SK-N-SH (cell line): ENCODE measurements around the gene ARMC6. TPM values are rescaled to one million over a fixed set of nuclear protein-coding genes. Genes with fewer than 3 reads are reported as not detected.

Experiments used
- CTCF ChIA-PET: fragments of 300-600, 350-600 bp; formaldehyde crosslinking; extraction: SDS; loops from one replicate; lab custom pipeline; 2021; lab: Yijun Ruan, JAX
- POLR2A ChIA-PET: fragments of 350-600 bp; sonication (Branson Sonifier 250); formaldehyde crosslinking; extraction: SDS; loops from one replicate; lab custom pipeline; 2020; ENCODE audit warnings: antibody characterized with exemption, inconsistent platforms; lab: Yijun Ruan, JAX
- DNase-seq: peaks from one replicate; pipeline ENCODE4 v3.0.0; 2012
- H2AFZ ChIP-seq: fragments of 200-600 bp; sonication (generic); 2 replicates; pipeline ENCODE4 v1.8.1; 2016; ENCODE audit warnings: antibody characterized with exemption, mild to moderate bottlenecking, low read depth
- H3F3A ChIP-seq: fragments of 200-600 bp; sonication (generic); replicated peaks from 2 replicates; pipeline ENCODE3; 2016; ENCODE audit warnings: antibody characterized with exemption, mild to moderate bottlenecking; ENCODE audit not compliant: insufficient read depth
- H3K27ac ChIP-seq, 2 experiments: fragments of 200-500 bp in 1 of 2; fragments of 200-600 bp in 1 of 2; sonication (Bioruptor generic) in 1 of 2; sonication (generic), shearing (Covaris generic) in 1 of 2; 2 replicates each; pipeline versions ENCODE4 v1.5.1 to v1.6.1; 2014 to 2016; ENCODE audit warnings: low read depth in 2 of 2, inconsistent platforms in 1 of 2, low read length in 1 of 2, mild to moderate bottlenecking in 1 of 2, mixed read lengths in 1 of 2
- H3K27me3 ChIP-seq: fragments of 200-600 bp; sonication (generic), shearing (Covaris generic); 2 replicates; pipeline ENCODE4 v1.6.1; 2016; ENCODE audit warnings: mixed run types; ENCODE audit not compliant: insufficient read depth
- H3K36me3 ChIP-seq, 2 experiments: fragments of 200-500 bp in 1 of 2; fragments of 200-600 bp in 1 of 2; sonication (Bioruptor generic) in 1 of 2; sonication (generic) in 1 of 2; replicated peaks in 1 of 2; 2 replicates each; pipeline versions ENCODE3 to v1.5.1; 2014 to 2016; ENCODE audit warnings: low read length in 1 of 2, mild to moderate bottlenecking in 1 of 2; ENCODE audit not compliant: insufficient read depth in 2 of 2, control insufficient read depth in 1 of 2
- H3K4me1 ChIP-seq, 2 experiments: fragments of 200-500 bp in 1 of 2; fragments of 200-600 bp in 1 of 2; sonication (Bioruptor generic) in 1 of 2; sonication (generic), shearing (Covaris generic) in 1 of 2; 2 replicates each; pipeline versions ENCODE4 v1.5.1 to v1.6.1; 2014 to 2016; ENCODE audit warnings: low read depth in 1 of 2, low read length in 1 of 2, mixed run types in 1 of 2; ENCODE audit not compliant: insufficient read depth in 2 of 2, control insufficient read depth in 1 of 2
- H3K4me2 ChIP-seq: fragments of 200-600 bp; sonication (generic), shearing (Covaris generic); 2 replicates; pipeline ENCODE4 v1.6.1; 2017; ENCODE audit warnings: mixed run types
- H3K4me3 ChIP-seq, 2 experiments: fragments of 200-500 bp in 1 of 2; fragments of 200-600 bp in 1 of 2; sonication (Bioruptor generic) in 1 of 2; sonication (generic), shearing (Covaris generic) in 1 of 2; 2 replicates each; pipeline versions ENCODE4 v1.5.1 to v1.8.1; 2014 to 2016; ENCODE audit warnings: low read depth in 2 of 2, inconsistent platforms in 1 of 2, low read length in 1 of 2, mild to moderate bottlenecking in 1 of 2, mixed read lengths in 1 of 2, moderate library complexity in 1 of 2
- H3K79me2 ChIP-seq: fragments of 200-600 bp; sonication (generic); 2 replicates; pipeline ENCODE4 v1.8.1; 2017; ENCODE audit warnings: mild to moderate bottlenecking; ENCODE audit not compliant: insufficient read depth
- H3K9ac ChIP-seq: fragments of 200-600 bp; sonication (generic); 2 replicates; pipeline ENCODE4 v1.6.1; 2017; ENCODE audit warnings: mixed run types
- H3K9me2 ChIP-seq: fragments of 200-600 bp; sonication (generic); 2 replicates; pipeline ENCODE4 v1.6.1; 2017; ENCODE audit warnings: mixed run types
- H3K9me3 ChIP-seq: fragments of 200-600 bp; sonication (generic); 2 replicates; pipeline ENCODE4 v1.6.1; 2017; ENCODE audit warnings: mixed run types, mild to moderate bottlenecking, moderate library complexity
- H4K20me1 ChIP-seq: fragments of 200-600 bp; sonication (generic); 2 replicates; pipeline ENCODE4 v1.6.1; 2017; ENCODE audit warnings: mild to moderate bottlenecking, mixed run types; ENCODE audit not compliant: insufficient read depth
- CHD2 ChIP-seq: fragments of 150-350 bp; IDR thresholded peaks from 2 replicates; pipeline ENCODE4 v1.6.1; 2018; ENCODE audit warnings: low read length; ENCODE audit not compliant: partially characterized antibody
- CTCF ChIP-seq: fragments of 200-600 bp; sonication (generic); IDR thresholded peaks from 2 replicates; pipeline ENCODE4 v1.6.1; 2017; ENCODE audit warnings: antibody characterized with exemption, mild to moderate bottlenecking, moderate library complexity
- FOXM1 ChIP-seq: IDR thresholded peaks from 2 replicates; pipeline ENCODE4 v1.4.0; 2012; ENCODE audit warnings: low read depth, mild to moderate bottlenecking
- GABPA ChIP-seq: IDR thresholded peaks from 2 replicates; pipeline ENCODE4 v1.4.0; 2012; ENCODE audit warnings: low read depth, mild to moderate bottlenecking
- GATA2 ChIP-seq: sonication (generic); formaldehyde crosslinking; IDR thresholded peaks from 2 replicates; pipeline ENCODE4 v1.5.0; 2020; ENCODE audit warnings: mild to moderate bottlenecking, missing genetic modification reagents
- JUND ChIP-seq: IDR thresholded peaks from 2 replicates; pipeline ENCODE4 v1.4.0; 2012
- MEF2A ChIP-seq: IDR thresholded peaks from 2 replicates; pipeline ENCODE4 v1.4.0; 2012; ENCODE audit warnings: low read depth, borderline replicate concordance
- RCOR1 ChIP-seq: fragments of 150-350 bp; IDR thresholded peaks from 2 replicates; pipeline ENCODE4 v1.6.1; 2017; ENCODE audit warnings: antibody characterized with exemption, low read length
- RFX5 ChIP-seq: IDR thresholded peaks from 2 replicates; pipeline ENCODE4 v1.6.1; 2012; ENCODE audit warnings: mild to moderate bottlenecking, improper control_type of control experiment, low read length
- RXRA ChIP-seq: IDR thresholded peaks from 2 replicates; pipeline ENCODE4 v1.4.0; 2012; ENCODE audit warnings: low read depth, mild to moderate bottlenecking, borderline replicate concordance
- TCF12 ChIP-seq: IDR thresholded peaks from 2 replicates; pipeline ENCODE4 v1.4.0; 2012
- USF1 ChIP-seq: IDR thresholded peaks from 2 replicates; pipeline ENCODE4 v1.4.0; 2012; ENCODE audit warnings: low read depth, borderline replicate concordance
- USF2 ChIP-seq: fragments of 150-350 bp; IDR thresholded peaks from 2 replicates; pipeline ENCODE4 v1.6.1; 2017; ENCODE audit warnings: antibody characterized with exemption, low read length, low read depth, borderline replicate concordance
- YY1 ChIP-seq: IDR thresholded peaks from 2 replicates; pipeline ENCODE4 v1.4.0; 2012; ENCODE audit warnings: low read depth, mild to moderate bottlenecking
- WGBS: methylation state at CpG from one replicate; pipeline ENCODE4 v1.1.6; 2017; ENCODE audit warnings: low lambda C conversion rate; 5-methylcytosine and 5-hydroxymethylcytosine counted together
- polyA plus RNA-seq, 3 experiments: library from polyadenylated mRNA; depleted of rRNA; stranded (reverse); fragments of >200 nt; gene quantifications; 2 replicates each; pipeline ENCODE4 v1.2.3, GENCODE V29; 2012
- TF ChIP-seq, protein P1 (sequence below): IDR thresholded peaks from 2 replicates; pipeline ENCODE4 v1.4.0; 2012; ENCODE audit warnings: low read depth
- TF ChIP-seq, protein P2 (sequence below): IDR thresholded peaks from 2 replicates; pipeline ENCODE4 v1.6.1; 2012; ENCODE audit warnings: mild to moderate bottlenecking, low read depth, low read length, moderate library complexity
- TF ChIP-seq, protein P3 (sequence below): IDR thresholded peaks from 2 replicates; pipeline ENCODE4; 2012

The ARMC6 gene
- polyA plus RNA-seq, 1 of the 3 experiments (the other 2 are of a cell fraction), result 34.7 TPM

DNA sequence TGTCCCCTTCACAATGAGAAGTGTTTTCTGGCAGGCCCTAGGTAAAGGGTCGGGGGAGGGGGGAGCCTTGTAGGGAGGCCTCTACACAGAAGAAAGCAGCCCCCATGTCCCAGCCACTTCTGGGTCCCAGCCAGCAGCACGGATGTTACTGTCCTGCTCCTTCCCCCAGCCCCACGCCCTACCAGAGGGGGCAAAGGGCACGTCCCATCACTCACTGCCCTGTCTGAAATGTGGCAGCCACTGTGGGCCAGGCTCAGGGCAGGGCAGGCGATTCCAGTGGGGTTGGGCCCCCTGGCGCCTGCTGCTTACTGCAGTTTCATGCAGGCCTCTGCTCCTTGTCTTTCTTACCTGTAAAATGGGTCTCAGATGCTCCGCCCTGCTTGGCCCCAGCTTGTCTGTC, 24.3 kb downstream of the ARMC6 start:
- Histone ChIP-seq H3K4me1 (peaks cover 0 to 1% of the 10 kb centered on the region in 2 experiments; a peak in 1 of 4 replicates), H3F3A (peaks cover 10% of the 10 kb centered on the region), H3K4me2 (no peak overlapping the region), H3K27me3 (no peaks in the 10 kb centered on the region), H4K20me1 (no peaks in the 10 kb centered on the region), H3K9me3 (no peaks in the 10 kb centered on the region), H3K4me3 (no peak overlapping the region), H3K79me2 (no peaks in the 10 kb centered on the region), H3K27ac (no peak overlapping the region), H2AFZ (no peak overlapping the region), H3K36me3 (peaks cover 0 to 32% of the 10 kb centered on the region in 2 experiments), H3K9me2 (no peaks in the 10 kb centered on the region), H3K9ac (no peak overlapping the region)
- CTCF ChIA-PET, result no interaction called here
- POLR2A ChIA-PET, result no interaction called here
- no peak for TF ChIP-seq MEF2A
- no peak for TF ChIP-seq CTCF
- TF ChIP-seq JUND, result no peak
- no peak for TF ChIP-seq USF2
- TF ChIP-seq GATA2 (CRISPR knock-in tag), result no peak
- TF ChIP-seq TCF12, result no peak
- TF ChIP-seq RCOR1, result no peak
- TF ChIP-seq, protein P1, sequence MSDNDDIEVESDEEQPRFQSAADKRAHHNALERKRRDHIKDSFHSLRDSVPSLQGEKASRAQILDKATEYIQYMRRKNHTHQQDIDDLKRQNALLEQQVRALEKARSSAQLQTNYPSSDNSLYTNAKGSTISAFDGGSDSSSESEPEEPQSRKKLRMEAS, result no peak
- TF ChIP-seq, protein P2, sequence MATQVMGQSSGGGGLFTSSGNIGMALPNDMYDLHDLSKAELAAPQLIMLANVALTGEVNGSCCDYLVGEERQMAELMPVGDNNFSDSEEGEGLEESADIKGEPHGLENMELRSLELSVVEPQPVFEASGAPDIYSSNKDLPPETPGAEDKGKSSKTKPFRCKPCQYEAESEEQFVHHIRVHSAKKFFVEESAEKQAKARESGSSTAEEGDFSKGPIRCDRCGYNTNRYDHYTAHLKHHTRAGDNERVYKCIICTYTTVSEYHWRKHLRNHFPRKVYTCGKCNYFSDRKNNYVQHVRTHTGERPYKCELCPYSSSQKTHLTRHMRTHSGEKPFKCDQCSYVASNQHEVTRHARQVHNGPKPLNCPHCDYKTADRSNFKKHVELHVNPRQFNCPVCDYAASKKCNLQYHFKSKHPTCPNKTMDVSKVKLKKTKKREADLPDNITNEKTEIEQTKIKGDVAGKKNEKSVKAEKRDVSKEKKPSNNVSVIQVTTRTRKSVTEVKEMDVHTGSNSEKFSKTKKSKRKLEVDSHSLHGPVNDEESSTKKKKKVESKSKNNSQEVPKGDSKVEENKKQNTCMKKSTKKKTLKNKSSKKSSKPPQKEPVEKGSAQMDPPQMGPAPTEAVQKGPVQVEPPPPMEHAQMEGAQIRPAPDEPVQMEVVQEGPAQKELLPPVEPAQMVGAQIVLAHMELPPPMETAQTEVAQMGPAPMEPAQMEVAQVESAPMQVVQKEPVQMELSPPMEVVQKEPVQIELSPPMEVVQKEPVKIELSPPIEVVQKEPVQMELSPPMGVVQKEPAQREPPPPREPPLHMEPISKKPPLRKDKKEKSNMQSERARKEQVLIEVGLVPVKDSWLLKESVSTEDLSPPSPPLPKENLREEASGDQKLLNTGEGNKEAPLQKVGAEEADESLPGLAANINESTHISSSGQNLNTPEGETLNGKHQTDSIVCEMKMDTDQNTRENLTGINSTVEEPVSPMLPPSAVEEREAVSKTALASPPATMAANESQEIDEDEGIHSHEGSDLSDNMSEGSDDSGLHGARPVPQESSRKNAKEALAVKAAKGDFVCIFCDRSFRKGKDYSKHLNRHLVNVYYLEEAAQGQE, result no peak
- no peak for TF ChIP-seq YY1
- no peak for TF ChIP-seq RFX5
- TF ChIP-seq GABPA, result no peak
- TF ChIP-seq CHD2, result no peak
- no peak for TF ChIP-seq FOXM1
- TF ChIP-seq, protein P3, sequence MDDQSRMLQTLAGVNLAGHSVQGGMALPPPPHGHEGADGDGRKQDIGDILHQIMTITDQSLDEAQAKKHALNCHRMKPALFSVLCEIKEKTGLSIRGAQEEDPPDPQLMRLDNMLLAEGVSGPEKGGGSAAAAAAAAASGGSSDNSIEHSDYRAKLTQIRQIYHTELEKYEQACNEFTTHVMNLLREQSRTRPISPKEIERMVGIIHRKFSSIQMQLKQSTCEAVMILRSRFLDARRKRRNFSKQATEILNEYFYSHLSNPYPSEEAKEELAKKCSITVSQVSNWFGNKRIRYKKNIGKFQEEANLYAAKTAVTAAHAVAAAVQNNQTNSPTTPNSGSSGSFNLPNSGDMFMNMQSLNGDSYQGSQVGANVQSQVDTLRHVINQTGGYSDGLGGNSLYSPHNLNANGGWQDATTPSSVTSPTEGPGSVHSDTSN, result no peak
- TF ChIP-seq RXRA, result no peak
- no peak for TF ChIP-seq USF1
- DNase-seq, result no peak
- 94% methylated on average over 2 of the region's 7 CpGs for WGBS
